GM12872 (cell line): ENCODE data around the gene MARVELD3.

Source experiments
- TF ChIP-seq, protein P1 (sequence below): IDR thresholded peaks from 3 replicates; pipeline ENCODE4 v1.5.1; 2011; ENCODE audit warnings: low read depth, mild to moderate bottlenecking, low read length, moderate library complexity; ENCODE audit not compliant: insufficient read depth

MARVELD3 gene

DNA sequence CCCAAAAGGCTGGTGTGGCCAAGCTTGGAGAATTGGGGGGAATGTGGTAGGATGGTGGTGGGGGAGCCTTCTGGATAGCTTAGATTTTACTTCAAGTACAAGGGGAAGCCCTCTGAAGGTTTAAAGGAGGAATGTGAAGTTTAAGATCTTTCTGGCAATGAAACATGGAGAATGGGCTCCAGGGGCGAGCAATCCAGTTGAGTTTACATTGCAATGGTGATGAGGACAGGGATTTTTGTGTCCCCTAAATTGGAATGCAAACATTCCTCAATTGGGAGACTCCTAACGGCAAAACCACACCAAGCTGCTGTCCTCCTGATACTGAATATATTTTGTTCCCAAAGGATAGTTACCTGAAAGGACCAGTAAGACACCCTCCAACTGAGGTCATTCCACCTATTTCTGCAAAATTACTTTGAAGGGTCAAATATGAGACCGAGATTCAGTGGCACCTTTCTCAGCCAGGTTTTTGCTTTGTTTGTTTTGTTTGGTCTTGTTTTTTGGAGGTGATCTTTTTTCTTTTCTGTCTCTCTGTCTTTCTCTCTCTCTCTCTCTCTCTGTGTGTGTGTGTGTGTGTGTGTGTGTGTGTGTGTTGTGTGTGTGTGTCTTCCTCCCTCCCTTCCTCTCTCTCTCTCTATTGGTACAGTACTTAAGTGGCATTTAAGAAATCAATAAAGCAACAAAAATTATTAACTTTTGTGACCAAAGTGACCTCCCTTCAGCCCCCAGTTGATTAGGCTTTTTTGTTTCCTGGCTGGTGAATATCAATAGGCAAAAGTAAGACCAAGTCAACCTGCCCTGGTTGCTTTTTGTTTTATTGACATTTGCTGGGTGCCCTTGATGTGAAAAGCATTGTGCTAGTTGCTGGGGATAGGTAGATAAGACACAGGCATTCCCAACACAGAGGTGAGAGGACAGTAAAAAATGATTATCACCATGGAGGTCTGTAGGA lies 32.7 kb upstream of the MARVELD3 start:
- TF ChIP-seq, protein P1, sequence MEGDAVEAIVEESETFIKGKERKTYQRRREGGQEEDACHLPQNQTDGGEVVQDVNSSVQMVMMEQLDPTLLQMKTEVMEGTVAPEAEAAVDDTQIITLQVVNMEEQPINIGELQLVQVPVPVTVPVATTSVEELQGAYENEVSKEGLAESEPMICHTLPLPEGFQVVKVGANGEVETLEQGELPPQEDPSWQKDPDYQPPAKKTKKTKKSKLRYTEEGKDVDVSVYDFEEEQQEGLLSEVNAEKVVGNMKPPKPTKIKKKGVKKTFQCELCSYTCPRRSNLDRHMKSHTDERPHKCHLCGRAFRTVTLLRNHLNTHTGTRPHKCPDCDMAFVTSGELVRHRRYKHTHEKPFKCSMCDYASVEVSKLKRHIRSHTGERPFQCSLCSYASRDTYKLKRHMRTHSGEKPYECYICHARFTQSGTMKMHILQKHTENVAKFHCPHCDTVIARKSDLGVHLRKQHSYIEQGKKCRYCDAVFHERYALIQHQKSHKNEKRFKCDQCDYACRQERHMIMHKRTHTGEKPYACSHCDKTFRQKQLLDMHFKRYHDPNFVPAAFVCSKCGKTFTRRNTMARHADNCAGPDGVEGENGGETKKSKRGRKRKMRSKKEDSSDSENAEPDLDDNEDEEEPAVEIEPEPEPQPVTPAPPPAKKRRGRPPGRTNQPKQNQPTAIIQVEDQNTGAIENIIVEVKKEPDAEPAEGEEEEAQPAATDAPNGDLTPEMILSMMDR, result no peak

GRCh38 chr16:71594000-71594646 lies 31.9 kb upstream of the MARVELD3 start:
- TF ChIP-seq, protein P1, result no peak

- TF ChIP-seq, protein P1, result no peak
Observed at GRCh38 chr16:71600822-71601221, 25.2 kb upstream of the MARVELD3 start.

DNA sequence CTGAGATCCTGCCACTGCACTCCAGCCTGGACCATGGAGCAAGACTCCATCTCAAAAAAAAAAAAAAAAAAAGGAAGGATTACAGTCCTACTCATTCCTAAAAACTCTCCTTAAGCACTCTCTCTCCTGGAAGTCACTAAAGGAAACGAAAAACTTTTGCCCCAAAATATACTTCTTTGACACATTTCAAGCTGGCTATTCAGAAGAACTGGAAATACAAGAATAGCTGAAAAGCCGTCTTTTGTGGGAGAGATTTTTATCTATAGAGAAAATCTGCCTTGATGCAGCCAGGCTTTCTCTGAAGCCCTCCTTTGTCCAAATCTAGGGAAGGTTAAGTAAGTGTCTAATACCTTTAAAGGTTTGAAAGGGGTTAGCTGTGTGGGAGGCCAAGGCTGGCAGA lies 16.9 kb upstream of the MARVELD3 start:
- TF ChIP-seq, protein P1, result no peak

DNA sequence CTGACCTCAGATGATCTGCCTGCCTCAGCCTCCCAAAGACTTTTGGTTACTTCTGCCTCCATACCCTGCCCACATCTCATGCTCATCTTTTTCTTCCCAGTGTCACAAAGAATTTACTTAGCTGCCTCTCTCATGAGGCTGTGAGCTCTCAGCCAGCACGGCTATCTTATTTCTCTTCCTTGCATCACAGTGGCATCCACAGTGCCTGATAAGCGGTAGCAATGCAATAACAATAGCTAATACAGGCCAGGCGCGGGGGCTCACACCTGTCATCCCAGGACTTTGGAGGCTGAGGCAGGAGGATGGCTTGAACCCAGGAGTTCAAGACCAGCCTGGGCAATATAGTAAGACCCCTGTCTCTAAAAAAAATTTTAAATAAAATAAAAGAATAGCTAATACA lies 15.5 kb upstream of the MARVELD3 start:
- TF ChIP-seq, protein P1, result no peak

DNA sequence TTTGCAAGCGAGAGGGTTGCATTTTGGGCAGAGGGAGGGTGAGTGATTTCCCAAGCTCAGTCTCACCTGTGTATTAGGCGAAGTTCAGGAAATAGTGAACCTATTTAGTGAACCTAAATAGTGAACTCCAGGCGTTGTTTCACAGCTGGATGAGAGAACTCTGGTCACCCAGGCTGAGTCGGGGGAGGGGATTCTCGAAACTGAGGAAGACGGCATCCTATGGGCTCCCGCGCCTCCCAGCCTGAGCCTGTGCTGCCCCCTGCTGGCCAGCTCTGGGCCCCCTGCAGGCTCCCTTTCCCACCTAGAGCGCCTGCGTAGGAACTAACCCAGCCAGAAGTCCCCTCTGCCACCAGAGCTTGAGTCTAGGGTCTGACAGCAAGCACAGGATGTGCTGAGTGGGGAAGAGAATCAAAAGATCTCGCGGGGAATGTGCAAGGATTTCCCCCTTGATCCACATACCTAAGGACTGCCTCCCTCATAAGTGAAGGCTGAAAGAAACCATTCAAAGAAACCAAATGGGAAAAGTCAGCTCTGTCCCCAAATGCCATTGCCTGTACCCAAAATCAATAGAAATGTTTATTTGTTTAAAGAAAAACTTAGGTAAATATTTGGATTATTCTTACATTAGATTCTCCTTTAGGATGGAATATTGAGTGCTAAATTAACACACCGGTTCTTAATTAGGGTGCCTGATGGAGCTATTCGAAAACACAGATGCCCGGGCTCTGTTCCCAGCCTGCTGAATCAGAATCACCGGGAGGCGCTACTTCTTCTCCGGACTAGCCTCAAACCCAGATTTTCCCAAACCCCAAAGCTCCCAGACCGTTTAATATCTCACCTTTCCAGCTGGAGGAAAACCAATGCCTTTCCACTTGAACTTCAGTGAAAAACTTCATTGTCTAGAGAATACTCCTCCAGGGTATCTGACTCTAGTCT lies 14.8 kb upstream of the MARVELD3 start:
- TF ChIP-seq, protein P1, result peak; percentile 96

- TF ChIP-seq, protein P1, result no peak
Observed at GRCh38 chr16:71618429-71618828, 7.6 kb upstream of the MARVELD3 start.
